Endothelial cell of umbilical vein (primary cell): Measurements from ENCODE around the gene UBXN6. TPM values are rescaled to one million over a fixed set of nuclear protein-coding genes. Genes with fewer than 3 reads are reported as not detected.

Experiments
- BruUV-seq: library from RNA; stranded (reverse); fragments of 400-500 nt; replicated peaks from 2 replicates; lab custom pipeline; 2021; lab: Mats Ljungman, UMichigan
- CTCF ChIA-PET: fragments of 300-600, 350-600 bp; sonication (Branson Sonifier 250); formaldehyde crosslinking; loops from one replicate; lab custom pipeline; 2021; ENCODE audit warnings: antibody characterized with exemption, inconsistent platforms; lab: Charles Lee
- POLR2A ChIA-PET: fragments of 300-600, 350-600 bp; sonication (Branson Sonifier 250); formaldehyde crosslinking; loops from one replicate; lab custom pipeline; 2021; ENCODE audit warnings: antibody characterized with exemption, inconsistent platforms; lab: Charles Lee
- DNase-seq: peaks from one replicate; pipeline ENCODE4 v3.0.0-alpha.2; 2011; ENCODE audit warnings: low read depth, low spot score
- FAIRE-seq: peaks from 2 replicates; lab custom pipeline; 2011; peaks lifted over from hg19 to GRCh38; lab: Jason Lieb, UNC
- H2AFZ ChIP-seq: 2 replicates; pipeline ENCODE4 v1.6.0; 2012; ENCODE audit warnings: low read depth, low read length, control low read depth, inconsistent platforms
- H3K27ac ChIP-seq: 2 replicates; pipeline ENCODE4 v1.5.1; 2011; ENCODE audit warnings: low read depth, mild to moderate bottlenecking, control low read depth, low read length, moderate library complexity; ENCODE audit not compliant: insufficient read depth
- H3K27me3 ChIP-seq, 2 experiments: 2 replicates each; pipeline versions ENCODE4 v1.6.0 to v1.6.1; 2011; ENCODE audit warnings: low read length in 2 of 2, mixed read lengths in 1 of 2; ENCODE audit not compliant: control insufficient read depth in 2 of 2, insufficient read depth in 2 of 2
- H3K36me3 ChIP-seq, 2 experiments: 2 replicates in 1 of 2; 3 replicates in 1 of 2; pipeline ENCODE4 v1.5.1; 2011; ENCODE audit warnings: low read length in 2 of 2, mild to moderate bottlenecking in 1 of 2, moderate library complexity in 1 of 2; ENCODE audit not compliant: control insufficient read depth in 2 of 2, insufficient read depth in 2 of 2; ENCODE audit errors: extremely low read depth in 1 of 2
- H3K4me1 ChIP-seq: 3 replicates; pipeline ENCODE4 v1.5.1; 2011; ENCODE audit warnings: mild to moderate bottlenecking, low read length; ENCODE audit not compliant: control insufficient read depth, insufficient read depth; ENCODE audit errors: extremely low read depth
- H3K4me2 ChIP-seq: 2 replicates; pipeline ENCODE4 v1.6.1; 2011; ENCODE audit warnings: low read length, control low read depth, mixed read lengths; ENCODE audit not compliant: insufficient read depth
- H3K4me3 ChIP-seq, 3 experiments: fragments of 200-600 bp in 1 of 3; sonication (generic), shearing (Covaris generic) in 1 of 3; replicated peaks in 1 of 3; 2 replicates each; pipeline ENCODE4 v1.5.1; 2011 to 2016; ENCODE audit warnings: control low read depth in 3 of 3, low read length in 3 of 3, mild to moderate bottlenecking in 2 of 3, inconsistent platforms in 1 of 3, low read depth in 1 of 3, moderate library complexity in 1 of 3; ENCODE audit not compliant: insufficient read depth in 1 of 3
- H3K79me2 ChIP-seq: 2 replicates; pipeline ENCODE4 v1.6.0; 2012; ENCODE audit warnings: low read length, inconsistent platforms; ENCODE audit not compliant: control insufficient read depth, insufficient read depth
- H3K9ac ChIP-seq: replicated peaks from 2 replicates; pipeline ENCODE3; 2011; ENCODE audit warnings: low read length, control low read depth; ENCODE audit not compliant: insufficient read depth; ENCODE audit errors: extremely low read depth
- H3K9me1 ChIP-seq: replicated peaks from 3 replicates; pipeline ENCODE4 v1.6.0; 2011; ENCODE audit warnings: mild to moderate bottlenecking, low read length; ENCODE audit not compliant: control insufficient read depth, insufficient read depth; ENCODE audit errors: extremely low read depth
- H3K9me3 ChIP-seq: replicated peaks from 2 replicates; pipeline ENCODE4 v1.5.1; 2012; ENCODE audit warnings: low read length, inconsistent platforms; ENCODE audit not compliant: control insufficient read depth, insufficient read depth
- H4K20me1 ChIP-seq: replicated peaks from 2 replicates; pipeline ENCODE3; 2011; ENCODE audit warnings: mild to moderate bottlenecking, low read length; ENCODE audit not compliant: control insufficient read depth, insufficient read depth; ENCODE audit errors: extremely low read depth
- CTCF ChIP-seq, 2 donors: IDR thresholded peaks; 1 replicate in 1 of 2; 2 replicates in 1 of 2; pipeline ENCODE4 v1.5.1; 2011; ENCODE audit warnings: low read length in 2 of 2, mild to moderate bottlenecking in 2 of 2, moderate library complexity in 2 of 2, control low read depth in 1 of 2, inconsistent platforms in 1 of 2, low read depth in 1 of 2; ENCODE audit not compliant: insufficient read depth in 1 of 2; ENCODE audit errors: extremely low read depth in 1 of 2
- EZH2 ChIP-seq: IDR thresholded peaks from 2 replicates; pipeline ENCODE4 v1.6.1; 2012; ENCODE audit warnings: borderline replicate concordance, low read depth, mild to moderate bottlenecking, moderate library complexity, low read length, inconsistent platforms; ENCODE audit not compliant: severe bottlenecking
- FOS ChIP-seq: IDR thresholded peaks from 2 replicates; pipeline ENCODE4 v1.6.1; 2011; ENCODE audit warnings: mild to moderate bottlenecking, low read length, moderate library complexity, borderline replicate concordance; ENCODE audit not compliant: insufficient read depth
- GATA2 ChIP-seq: IDR thresholded peaks from 2 replicates; pipeline ENCODE4 v1.7.0; 2011; ENCODE audit warnings: low read depth, mild to moderate bottlenecking, moderate library complexity, mixed read lengths, low read length; ENCODE audit not compliant: insufficient read length, insufficient read depth
- JUN ChIP-seq: IDR thresholded peaks from 2 replicates; pipeline ENCODE4 v1.6.1; 2011; ENCODE audit warnings: borderline replicate concordance, low read depth; ENCODE audit not compliant: insufficient read length, insufficient read depth
- MAX ChIP-seq: IDR thresholded peaks from 2 replicates; pipeline ENCODE4 v1.6.1; 2011; ENCODE audit not compliant: insufficient read depth, insufficient read length
- MYC ChIP-seq: IDR thresholded peaks from one replicate; pipeline ENCODE4 v1.6.1; 2011; ENCODE audit warnings: mild to moderate bottlenecking, low read depth, low read length
- POLR2A ChIP-seq: IDR thresholded peaks from 2 replicates; pipeline ENCODE4 v1.6.1; 2012; ENCODE audit warnings: low read depth, mild to moderate bottlenecking, control low read depth, low read length
- POLR2AphosphoS5 ChIP-seq: IDR thresholded peaks from 2 replicates; pipeline ENCODE4 v1.6.1; 2012; ENCODE audit warnings: low read depth, mild to moderate bottlenecking, control low read depth, low read length, moderate library complexity; ENCODE audit not compliant: insufficient read depth
- dilution Hi-C: fragments of 300-500 bp; cut with MboI; formaldehyde crosslinking; loops from one replicate; pipeline ENCODE4 v1.15.0; 2019; ENCODE audit warnings: low sequenced_read_pairs; ENCODE audit not compliant: extremely low pct_ligation_motif_present
- intact Hi-C: fragments of 100-400 bp; cut with micrococcal nuclease; formaldehyde crosslinking; loops from one replicate; pipeline ENCODE4 v1.10.0; 2022
- polyA plus RNA-seq, 4 experiments: library from polyadenylated mRNA; depleted of rRNA in 3 of 4; stranded (reverse) in 3 of 4; unstranded in 1 of 4; fragments of >200 nt; gene quantifications; 2 replicates each; pipeline versions ENCODE4 v1.2.1 to v1.2.3, GENCODE V29; 2011 to 2012; ENCODE audit warnings: missing spikeins in 1 of 4
- total RNA-seq: library from RNA; stranded (reverse); gene quantifications from 2 replicates; pipeline ENCODE4 v1.2.3, GENCODE V29; 2021

Gene UBXN6
- total and polyA plus RNA-seq, 2 donors (not counting 3 experiments of a cell fraction or from before 2014, with no cell fraction given) = 78.5 to 93.7 TPM

GRCh38 chr19:4502282-4503131, 44.9 kb upstream of the UBXN6 start:
- Histone ChIP-seq H3K27ac (no peak overlapping the region), H3K27me3 (no peaks in the 10 kb centered on the region), H3K36me3 (peaks cover 5 to 37% of the 10 kb centered on the region in 2 experiments), H3K4me3 (no peak overlapping the region), H3K9ac (no peak overlapping the region), H3K9me3 (no peaks in the 10 kb centered on the region), H3K4me2 (no peak overlapping the region), H3K4me1 (peaks cover 10% of the 10 kb centered on the region), H4K20me1 (no peaks in the 10 kb centered on the region), H3K9me1 (no peaks in the 10 kb centered on the region), H2AFZ (no peak overlapping the region), H3K79me2 (no peaks in the 10 kb centered on the region)
- FAIRE-seq (no peak), DNase-seq (no peak)
- dilution Hi-C loops = no loop called here
- ChIA-PET POLR2A (no interaction called here), CTCF (interaction anchor here (1.7 to 3.1 kb wide), 2 partner anchors 21 to 23 kb away, joined by 7 to 10 read pairs; no protein-coding TSS in a partner anchor)
- no peak for TF ChIP-seq FOS
- no peak for TF ChIP-seq EZH2
- no peak for TF ChIP-seq POLR2A
- no peak for TF ChIP-seq POLR2AphosphoS5
- intact Hi-C loops = no loop called here
- BruUV-seq = no TSS peak

- no peak overlapping the region for H3K27ac ChIP-seq
- no peaks in the 10 kb centered on the region for H3K9me3 ChIP-seq
- H3K27me3 ChIP-seq = no peaks in the 10 kb centered on the region
- H3K4me1 ChIP-seq = peaks cover 7% of the 10 kb centered on the region
- H3K4me3 ChIP-seq = no peak overlapping the region
- dilution Hi-C loops = no loop called here
- no peak overlapping the region for H3K9ac ChIP-seq
- no peaks in the 10 kb centered on the region for H3K79me2 ChIP-seq
- intact Hi-C loops = no loop called here
- FAIRE-seq = no peak
- TSS peak; percentile 34 for BruUV-seq
- peaks cover 5 to 39% of the 10 kb centered on the region in 2 experiments for H3K36me3 ChIP-seq
- ChIA-PET POLR2A (no interaction called here), CTCF (interaction anchor here (1.0 to 3.1 kb wide), 2 partner anchors 22 to 23 kb away, joined by 3 to 10 read pairs; no protein-coding TSS in a partner anchor)
- H3K4me2 ChIP-seq = no peak overlapping the region
- TF ChIP-seq POLR2AphosphoS5 (no peak), EZH2 (no peak), GATA2 (no peak), FOS (no peak), MYC (no peak), MAX (no peak), JUN (no peak), CTCF (IDR thresholded peaks at IDR 0.05; ENCODE audit: extremely low read depth in 1 of 2, insufficient read depth in 1 of 2, low read depth in 1 of 2, low read length in 2 of 2) (no peak)
- DNase-seq = no peak
- H4K20me1 ChIP-seq = no peaks in the 10 kb centered on the region
- H2AFZ ChIP-seq = no peak overlapping the region
- H3K9me1 ChIP-seq = no peaks in the 10 kb centered on the region
Measured at GRCh38 chr19:4501691-4502090, 44.1 kb upstream of the UBXN6 start.
